ENCODE measurements around the gene MCTP1. TPM values are rescaled to one million over a fixed set of nuclear protein-coding genes. Genes with fewer than 3 reads are reported as not detected.

The MCTP1 gene
- total RNA-seq, 1 experiment from 2014 or later = 0.44 TPM

DNA sequence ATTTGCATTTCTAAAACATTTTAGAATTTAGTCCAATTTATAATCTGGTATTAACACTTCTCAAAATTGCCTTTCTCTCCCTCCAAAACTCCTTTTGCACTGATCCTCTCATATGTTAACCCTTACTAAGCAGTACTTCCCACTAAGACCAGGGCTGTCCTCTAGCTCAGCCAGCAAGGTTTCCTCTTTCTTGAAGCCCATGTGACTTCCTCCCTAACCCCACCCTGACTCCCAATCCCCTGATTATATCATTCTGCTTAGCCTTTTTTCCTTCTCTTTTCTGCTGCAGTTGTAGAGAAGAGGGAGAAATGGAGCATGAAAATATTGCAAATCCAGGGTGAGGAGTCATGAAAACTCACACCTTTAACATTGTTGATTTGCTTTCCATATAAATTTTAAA is 241.7 kb downstream of the MCTP1 start:
- Histone ChIP-seq H4K20me1 (ENCODE audit: insufficient read depth) (no peaks in the 10 kb centered on the region), H3K36me3 (ENCODE audit: control insufficient read depth in 1 of 2, insufficient read depth in 2 of 2, low read length in 2 of 2) (no peaks in the 10 kb centered on the region), H3K4me1 (ENCODE audit: control insufficient read depth in 1 of 2, insufficient read depth in 2 of 2, low read length in 2 of 2) (no peaks in the 10 kb centered on the region), H3K9ac (ENCODE audit: low read length) (no peak overlapping the region), H3K79me2 (ENCODE audit: insufficient read depth, low read length) (no peaks in the 10 kb centered on the region), H3K4me3 (replicated peaks in 1 of 2; ENCODE audit: low read depth in 1 of 2, low read length in 2 of 2) (no peak overlapping the region), H2AFZ (ENCODE audit: low read depth, low read length, poor library complexity, severe bottlenecking) (no peak overlapping the region), H3K9me2 (ENCODE audit: insufficient read depth) (no peaks in the 10 kb centered on the region), H3K9me3 (ENCODE audit: control insufficient read depth in 1 of 2, insufficient read depth in 1 of 2, low read depth in 1 of 2, low read length in 2 of 2) (no peaks in the 10 kb centered on the region), H3K27me3 (ENCODE audit: insufficient read depth, low read length) (no peaks in the 10 kb centered on the region), H3K27ac (ENCODE audit: low read depth, low read length) (no peak overlapping the region), H3K4me2 (ENCODE audit: low read length) (no peak overlapping the region)
- DNase-seq (ENCODE audit: low read depth, low spot score) (no peak), ATAC-seq (no peak)
- ChIA-PET RAD21 (ENCODE audit: low non-redundant PET in 1 of 2, low total read pairs in 2 of 2, uncharacterized antibody in 2 of 2, unreplicated experiment in 2 of 2) (no interaction called here), CTCF (no interaction called here), POLR2A (no interaction called here)
- intact Hi-C loops (cut with micrococcal nuclease) = no loop called here
- no TSS peak for BruUV-seq (replicated peaks)
- TF ChIP-seq EZH2 (IDR thresholded peaks at IDR 0.05) (no peak), CBX3 (IDR thresholded peaks at IDR 0.05; ENCODE audit: low read depth) (no peak), SIN3A (IDR thresholded peaks at IDR 0.05; ENCODE audit: low read depth) (no peak), TCF7L2 (IDR thresholded peaks at IDR 0.05; ENCODE audit: borderline replicate concordance, extremely low read depth, insufficient read depth, insufficient read length) (no peak), POLR2A (IDR thresholded peaks at IDR 0.05; ENCODE audit: borderline replicate concordance, extremely low read depth, insufficient read depth, insufficient read length) (no peak), FOSL1 (IDR thresholded peaks at IDR 0.05; ENCODE audit: low read depth) (no peak), JUND (IDR thresholded peaks at IDR 0.05) (no peak), RAD21 (IDR thresholded peaks at IDR 0.05; ENCODE audit: low read depth) (no peak), SP1 (IDR thresholded peaks at IDR 0.05; ENCODE audit: low read depth) (no peak), ELF1 (IDR thresholded peaks at IDR 0.05; ENCODE audit: borderline replicate concordance, low read depth) (no peak)
- TF ChIP-seq, protein P1, sequence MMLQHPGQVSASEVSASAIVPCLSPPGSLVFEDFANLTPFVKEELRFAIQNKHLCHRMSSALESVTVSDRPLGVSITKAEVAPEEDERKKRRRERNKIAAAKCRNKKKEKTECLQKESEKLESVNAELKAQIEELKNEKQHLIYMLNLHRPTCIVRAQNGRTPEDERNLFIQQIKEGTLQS (IDR thresholded peaks at IDR 0.05) = no peak

DNA sequence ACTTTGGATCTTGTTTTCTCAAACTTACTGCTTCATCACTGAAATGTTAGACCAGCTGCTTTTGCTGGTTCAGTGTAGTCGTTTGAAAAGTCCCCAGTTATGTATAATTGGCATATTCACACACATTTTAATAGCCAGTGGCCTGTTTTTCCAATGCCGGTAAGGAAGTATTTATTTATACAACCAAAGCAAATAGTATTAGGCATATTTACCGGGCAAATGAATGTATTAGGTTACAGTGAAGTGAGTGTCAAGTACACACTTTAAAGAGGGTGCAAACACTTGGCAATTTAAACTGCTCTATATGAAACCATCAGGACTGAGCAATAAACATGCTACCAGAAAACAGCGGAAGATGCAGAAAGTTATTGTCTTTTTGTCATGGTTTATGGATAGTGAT is 242.9 kb downstream of the MCTP1 start:
- ChIA-PET RAD21 (ENCODE audit: low non-redundant PET in 1 of 2, low total read pairs in 2 of 2, uncharacterized antibody in 2 of 2, unreplicated experiment in 2 of 2) (no interaction called here), POLR2A (no interaction called here), CTCF (no interaction called here)
- Histone ChIP-seq H3K4me2 (ENCODE audit: low read length) (no peak overlapping the region), H3K9me2 (ENCODE audit: insufficient read depth) (no peaks in the 10 kb centered on the region), H3K27ac (ENCODE audit: low read depth, low read length) (no peak overlapping the region), H2AFZ (ENCODE audit: low read depth, low read length, poor library complexity, severe bottlenecking) (no peak overlapping the region), H3K9me3 (ENCODE audit: control insufficient read depth in 1 of 2, insufficient read depth in 1 of 2, low read depth in 1 of 2, low read length in 2 of 2) (no peaks in the 10 kb centered on the region), H3K4me3 (replicated peaks in 1 of 2; ENCODE audit: low read depth in 1 of 2, low read length in 2 of 2) (no peak overlapping the region), H3K79me2 (ENCODE audit: insufficient read depth, low read length) (no peaks in the 10 kb centered on the region), H3K27me3 (ENCODE audit: insufficient read depth, low read length) (no peaks in the 10 kb centered on the region), H3K4me1 (ENCODE audit: control insufficient read depth in 1 of 2, insufficient read depth in 2 of 2, low read length in 2 of 2) (no peaks in the 10 kb centered on the region), H3K36me3 (ENCODE audit: control insufficient read depth in 1 of 2, insufficient read depth in 2 of 2, low read length in 2 of 2) (no peaks in the 10 kb centered on the region), H4K20me1 (ENCODE audit: insufficient read depth) (no peaks in the 10 kb centered on the region), H3K9ac (ENCODE audit: low read length) (no peak overlapping the region)
- TF ChIP-seq CEBPB (IDR thresholded peaks at IDR 0.05; ENCODE audit: low read depth) = no peak
- TF ChIP-seq, protein P2, sequence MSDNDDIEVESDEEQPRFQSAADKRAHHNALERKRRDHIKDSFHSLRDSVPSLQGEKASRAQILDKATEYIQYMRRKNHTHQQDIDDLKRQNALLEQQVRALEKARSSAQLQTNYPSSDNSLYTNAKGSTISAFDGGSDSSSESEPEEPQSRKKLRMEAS (IDR thresholded peaks at IDR 0.05) = no peak
- no peak for TF ChIP-seq SP1 (IDR thresholded peaks at IDR 0.05; ENCODE audit: low read depth)
- TF ChIP-seq JUND (IDR thresholded peaks at IDR 0.05) = no peak
- no peak for TF ChIP-seq ZNF274 (IDR thresholded peaks at IDR 0.05; ENCODE audit: low read depth, low read length)
- intact Hi-C loops (cut with micrococcal nuclease) = no loop called here
- no peak for ATAC-seq
- BruUV-seq (replicated peaks) = no TSS peak
- DNase-seq (ENCODE audit: low read depth, low spot score) = no peak

Data from HCT116 (cell line).